ENCODE measurements around the gene GNG4.

DNA sequence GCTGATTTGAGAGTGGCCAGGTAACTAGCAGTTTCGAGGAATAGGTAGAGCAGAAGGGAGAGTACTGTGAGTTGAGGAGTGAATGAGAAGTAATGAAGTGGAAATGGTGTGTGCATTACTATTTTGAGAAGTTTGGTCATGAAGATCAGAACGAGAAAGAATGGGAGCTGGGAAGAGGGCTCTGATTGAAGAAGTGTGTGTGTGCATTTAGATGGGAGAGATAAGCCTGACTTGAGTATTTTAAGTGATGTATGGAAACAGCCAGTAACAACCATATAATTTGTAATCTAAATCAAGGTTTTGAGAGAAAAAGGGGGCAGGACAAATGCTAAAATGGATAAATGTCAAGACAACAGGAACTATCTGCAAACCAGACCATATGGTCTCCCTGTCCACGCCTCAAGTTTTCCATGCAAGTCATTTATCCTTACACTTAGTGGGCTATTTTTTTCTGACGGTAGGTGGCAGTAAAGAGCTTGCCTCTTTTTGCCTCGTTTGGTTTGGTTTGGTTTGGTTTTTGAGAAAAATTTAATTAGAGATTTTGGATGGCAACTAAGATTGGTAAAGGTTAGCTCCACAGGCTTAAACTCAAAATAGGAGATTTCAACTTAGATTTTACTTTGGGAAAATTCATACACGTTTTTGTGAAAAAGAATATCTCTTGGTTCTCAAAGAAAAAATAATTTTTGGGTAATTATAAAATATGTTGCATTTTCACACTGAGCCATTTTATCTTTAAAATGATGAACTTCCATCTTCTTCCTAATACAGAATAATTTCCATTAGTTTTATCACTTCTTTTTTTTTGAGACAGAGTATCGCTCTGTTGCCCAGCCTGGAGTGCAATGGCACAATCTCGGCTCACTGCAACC is 135.9 kb downstream of the GNG4 start:
- TF ChIP-seq CTCF (conservative IDR thresholded peaks at IDR 0.05; ENCODE audit: low read depth, low read length) (peak; percentile 92), MAZ (IDR thresholded peaks at IDR 0.05; ENCODE audit: borderline replicate concordance, low read depth, low read length) (no peak), CEBPB (IDR thresholded peaks at IDR 0.05; ENCODE audit: low read depth, low read length) (no peak), CHD1 (IDR thresholded peaks at IDR 0.05; ENCODE audit: low read depth, low read length) (no peak), POLR2A (IDR thresholded peaks at IDR 0.05; ENCODE audit: low read depth, low read length) (no peak), RAD21 (IDR thresholded peaks at IDR 0.05; ENCODE audit: low read length) (peak; percentile 89), MAFK (IDR thresholded peaks at IDR 0.05; ENCODE audit: low read depth, low read length) (no peak), MXI1 (IDR thresholded peaks at IDR 0.05; ENCODE audit: borderline replicate concordance, low read depth, low read length) (no peak)
